HCT116 (cell line): ENCODE data around the gene PRKCZ. TPM values are rescaled to one million over a fixed set of nuclear protein-coding genes. Genes with fewer than 3 reads are reported as not detected.

Experiments
- ATAC-seq: fragments of 200-7000 bp; cut with Tn5 transposase; 2 replicates; pipeline ENCODE4 v1.9.1; 2020; ENCODE audit warnings: mild to moderate bottlenecking, moderate library complexity
- BruUV-seq: library from RNA; stranded (reverse); fragments of 400-500 nt; replicated peaks from 2 replicates; lab custom pipeline; 2021; lab: Mats Ljungman, UMichigan
- CTCF ChIA-PET: fragments of 300-600 bp; sonication (Branson Sonifier 250); formaldehyde crosslinking; loops from one replicate; lab custom pipeline; 2021; ENCODE audit warnings: antibody characterized with exemption; lab: Charles Lee
- POLR2A ChIA-PET: fragments of 300-600, 350-600 bp; sonication (Branson Sonifier 250); formaldehyde crosslinking; loops from one replicate; lab custom pipeline; 2021; ENCODE audit warnings: antibody characterized with exemption; lab: Charles Lee
- RAD21 ChIA-PET, 2 experiments: fragments of 300-600 bp; sonication (Branson Sonifier 250); formaldehyde crosslinking; loops; one replicate each; lab custom pipeline; 2023; ENCODE audit warnings: low total read pairs in 2 of 2; ENCODE audit not compliant: uncharacterized antibody in 2 of 2, unreplicated experiment in 2 of 2, low non-redundant PET in 1 of 2; lab: Charles Lee
- DNase-seq: peaks from one replicate; pipeline ENCODE4 v3.0.0-alpha.2; 2010; ENCODE audit warnings: low read depth, low spot score
- H2AFZ ChIP-seq: fragments of 200-600 bp; shearing (Covaris generic), sonication (generic); 2 replicates; pipeline ENCODE4 v1.6.1; 2017; ENCODE audit warnings: low read depth, mixed run types, mixed read lengths, antibody characterized with exemption, low read length; ENCODE audit not compliant: poor library complexity, severe bottlenecking
- H3K27ac ChIP-seq: 2 replicates; pipeline ENCODE4 v1.5.1; 2012; ENCODE audit warnings: low read depth, low read length
- H3K27me3 ChIP-seq: fragments of 200-600 bp; sonication (generic); 2 replicates; pipeline ENCODE4 v1.6.1; 2016; ENCODE audit warnings: mixed run types, low read length, mixed read lengths; ENCODE audit not compliant: insufficient read depth
- H3K36me3 ChIP-seq, 2 experiments: fragments of 200-500 bp in 1 of 2; fragments of 200-600 bp in 1 of 2; sonication (Bioruptor generic) in 1 of 2; sonication (generic) in 1 of 2; 2 replicates each; pipeline versions ENCODE4 v1.5.1 to v1.6.1; 2014 to 2016; ENCODE audit warnings: low read length in 2 of 2, inconsistent platforms in 1 of 2, mixed read lengths in 1 of 2, mixed run types in 1 of 2; ENCODE audit not compliant: insufficient read depth in 2 of 2, control insufficient read depth in 1 of 2
- H3K4me1 ChIP-seq, 2 experiments: fragments of 200-600 bp in 1 of 2; sonication (generic) in 1 of 2; 2 replicates each; pipeline versions ENCODE4 v1.5.1 to v1.6.1; 2012 to 2017; ENCODE audit warnings: low read length in 2 of 2, inconsistent platforms in 1 of 2, mild to moderate bottlenecking in 1 of 2, mixed read lengths in 1 of 2, mixed run types in 1 of 2, moderate library complexity in 1 of 2; ENCODE audit not compliant: insufficient read depth in 2 of 2, control insufficient read depth in 1 of 2
- H3K4me2 ChIP-seq: fragments of 200-600 bp; sonication (generic); 2 replicates; pipeline ENCODE4 v1.6.1; 2017; ENCODE audit warnings: mixed run types, low read length, mixed read lengths
- H3K4me3 ChIP-seq, 2 experiments: fragments of 200-600 bp in 1 of 2; sonication (generic) in 1 of 2; replicated peaks in 1 of 2; 2 replicates each; pipeline ENCODE4 v1.5.1; 2011 to 2016; ENCODE audit warnings: low read length in 2 of 2, control low read depth in 1 of 2, low read depth in 1 of 2, mild to moderate bottlenecking in 1 of 2, mixed read lengths in 1 of 2, mixed run types in 1 of 2
- H3K79me2 ChIP-seq: fragments of 200-600 bp; sonication (generic); 2 replicates; pipeline ENCODE4 v1.6.1; 2017; ENCODE audit warnings: mild to moderate bottlenecking, mixed run types, low read length, moderate library complexity, mixed read lengths; ENCODE audit not compliant: insufficient read depth
- H3K9ac ChIP-seq: fragments of 200-600 bp; sonication (generic); 2 replicates; pipeline ENCODE4 v1.6.1; 2016; ENCODE audit warnings: low read length, mixed read lengths
- H3K9me2 ChIP-seq: fragments of 200-600 bp; sonication (generic), shearing (Covaris generic); 2 replicates; pipeline ENCODE4 v1.6.1; 2017; ENCODE audit warnings: mixed run types, mild to moderate bottlenecking, moderate library complexity; ENCODE audit not compliant: insufficient read depth
- H3K9me3 ChIP-seq, 2 experiments: fragments of 200-500 bp in 1 of 2; fragments of 200-600 bp in 1 of 2; sonication (Bioruptor generic) in 1 of 2; sonication (generic) in 1 of 2; 2 replicates each; pipeline ENCODE4 v1.6.1; 2014 to 2017; ENCODE audit warnings: low read length in 2 of 2, mixed read lengths in 2 of 2, inconsistent platforms in 1 of 2, low read depth in 1 of 2, mild to moderate bottlenecking in 1 of 2, mixed run types in 1 of 2, moderate library complexity in 1 of 2; ENCODE audit not compliant: control insufficient read depth in 1 of 2, insufficient read depth in 1 of 2
- H4K20me1 ChIP-seq: fragments of 200-600 bp; sonication (generic), shearing (Covaris generic); 2 replicates; pipeline ENCODE4 v1.6.1; 2017; ENCODE audit warnings: mixed run types, mild to moderate bottlenecking, moderate library complexity; ENCODE audit not compliant: insufficient read depth
- EGR1 ChIP-seq: IDR thresholded peaks from 2 replicates; pipeline ENCODE4 v1.6.1; 2012; ENCODE audit warnings: low read depth
- ELF1 ChIP-seq: IDR thresholded peaks from 2 replicates; pipeline ENCODE4 v1.6.1; 2012; ENCODE audit warnings: low read depth, borderline replicate concordance
- EZH2 ChIP-seq: fragments of 200-600 bp; sonication (generic); IDR thresholded peaks from 2 replicates; pipeline ENCODE4 v1.6.1; 2017; ENCODE audit warnings: antibody characterized with exemption, mixed run types
- EZH2phosphoT487 ChIP-seq: fragments of 200-600 bp; IDR thresholded peaks from 2 replicates; pipeline ENCODE4 v1.6.1; 2018; ENCODE audit warnings: antibody characterized with exemption, borderline replicate concordance
- FOSL1 ChIP-seq: IDR thresholded peaks from 2 replicates; pipeline ENCODE4 v1.6.1; 2012; ENCODE audit warnings: low read depth
- SIN3A ChIP-seq: IDR thresholded peaks from 2 replicates; pipeline ENCODE4 v1.6.1; 2012; ENCODE audit warnings: low read depth
- SRF ChIP-seq: IDR thresholded peaks from 2 replicates; pipeline ENCODE4 v1.6.1; 2012; ENCODE audit warnings: low read depth
- TCF7L2 ChIP-seq: IDR thresholded peaks from 2 replicates; pipeline ENCODE4 v1.7.0; 2011; ENCODE audit warnings: borderline replicate concordance, inconsistent platforms; ENCODE audit not compliant: insufficient read depth, insufficient read length; ENCODE audit errors: extremely low read depth
- intact Hi-C: fragments of 100-400 bp; cut with micrococcal nuclease; formaldehyde crosslinking; loops from 2 replicates; pipeline ENCODE4 v1.10.0; 2022
- total RNA-seq: library from RNA; stranded (reverse); gene quantifications from one replicate; pipeline ENCODE4 v1.2.1, GENCODE V29; 2021; ENCODE audit not compliant: unreplicated experiment
- TF ChIP-seq, protein P1 (sequence below): IDR thresholded peaks from 2 replicates; pipeline ENCODE4 v1.6.1; 2012
- TF ChIP-seq, protein P2 (sequence below): IDR thresholded peaks from 2 replicates; pipeline ENCODE4 v1.6.1; 2012; ENCODE audit warnings: low read depth
- TF ChIP-seq, protein P3 (sequence below), 3 experiments: fragments of 200-600 bp in 1 of 3; sonication (generic) in 1 of 3; IDR thresholded peaks in 2 of 3; conservative IDR thresholded peaks in 1 of 3; 2 replicates each; pipeline ENCODE4 v1.5.1; 2012 to 2017; ENCODE audit warnings: low read depth in 2 of 3, low read length in 2 of 3, antibody characterized with exemption in 1 of 3, borderline replicate concordance in 1 of 3, control low read depth in 1 of 3, mild to moderate bottlenecking in 1 of 3, mixed read lengths in 1 of 3, mixed run types in 1 of 3, moderate library complexity in 1 of 3; ENCODE audit not compliant: insufficient read depth in 1 of 3

PRKCZ gene
- total RNA-seq, 1 experiment from 2014 or later = 46.8 TPM

DNA sequence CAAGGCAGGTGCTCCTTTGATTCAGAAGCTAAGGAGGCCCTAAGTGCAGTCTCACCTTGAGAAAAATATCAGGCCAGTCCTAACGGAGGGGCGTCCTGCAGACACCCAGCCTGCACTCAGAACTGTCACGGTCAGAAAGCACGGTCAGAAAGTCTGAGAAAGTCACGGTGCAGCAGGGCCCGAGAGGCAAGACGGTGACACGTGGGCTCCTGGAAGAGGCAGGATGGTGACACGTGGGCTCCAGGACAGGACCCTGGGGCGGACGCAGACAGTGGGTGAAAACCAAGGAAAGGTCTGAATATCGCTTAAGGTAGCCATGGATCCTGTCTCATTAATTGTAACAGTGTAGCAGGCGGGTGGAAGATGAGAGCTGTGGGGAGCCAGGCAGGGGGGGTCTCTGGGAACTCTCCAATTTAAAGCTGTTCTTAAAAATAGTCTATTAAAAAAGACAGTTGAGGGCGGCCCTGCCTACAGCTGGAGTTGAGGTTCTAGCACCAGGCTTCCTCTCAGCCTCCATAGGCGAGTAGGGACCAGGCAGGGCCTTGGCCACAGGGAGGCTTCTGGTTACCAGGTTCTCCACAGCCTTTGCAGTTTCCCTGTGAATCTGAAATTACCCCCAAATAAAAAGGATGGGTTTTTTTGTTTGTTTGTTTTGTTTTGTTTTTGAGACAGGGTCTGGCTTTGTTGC lies 79.2 kb downstream of the PRKCZ start:
- peaks cover 13 to 26% of the 10 kb centered on the region in 2 experiments for H3K4me1 ChIP-seq
- no peaks in the 10 kb centered on the region for H3K27me3 ChIP-seq
- no TSS peak for BruUV-seq
- intact Hi-C loops = no loop called here
- RAD21 ChIA-PET = no interaction called here
- no peak overlapping the region for H3K9ac ChIP-seq
- H2AFZ ChIP-seq = no peak overlapping the region
- H3K4me2 ChIP-seq = no peak overlapping the region
- H3K36me3 ChIP-seq = no peaks in the 10 kb centered on the region
- H3K9me3 ChIP-seq = no peaks in the 10 kb centered on the region
- DNase-seq (no peak), ATAC-seq (no peak)
- no peak overlapping the region for H3K4me3 ChIP-seq
- POLR2A ChIA-PET = no interaction called here
- H3K27ac ChIP-seq = no peak overlapping the region
- no peak for TF ChIP-seq TCF7L2
- no peak for TF ChIP-seq EZH2phosphoT487
- no peak for TF ChIP-seq EGR1
- no peak for TF ChIP-seq FOSL1
- no peak for TF ChIP-seq SIN3A
- no peak for TF ChIP-seq SRF
- TF ChIP-seq, protein P1, sequence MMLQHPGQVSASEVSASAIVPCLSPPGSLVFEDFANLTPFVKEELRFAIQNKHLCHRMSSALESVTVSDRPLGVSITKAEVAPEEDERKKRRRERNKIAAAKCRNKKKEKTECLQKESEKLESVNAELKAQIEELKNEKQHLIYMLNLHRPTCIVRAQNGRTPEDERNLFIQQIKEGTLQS = no peak
- no peak for TF ChIP-seq EZH2
- no peak for TF ChIP-seq ELF1
- TF ChIP-seq, protein P2, sequence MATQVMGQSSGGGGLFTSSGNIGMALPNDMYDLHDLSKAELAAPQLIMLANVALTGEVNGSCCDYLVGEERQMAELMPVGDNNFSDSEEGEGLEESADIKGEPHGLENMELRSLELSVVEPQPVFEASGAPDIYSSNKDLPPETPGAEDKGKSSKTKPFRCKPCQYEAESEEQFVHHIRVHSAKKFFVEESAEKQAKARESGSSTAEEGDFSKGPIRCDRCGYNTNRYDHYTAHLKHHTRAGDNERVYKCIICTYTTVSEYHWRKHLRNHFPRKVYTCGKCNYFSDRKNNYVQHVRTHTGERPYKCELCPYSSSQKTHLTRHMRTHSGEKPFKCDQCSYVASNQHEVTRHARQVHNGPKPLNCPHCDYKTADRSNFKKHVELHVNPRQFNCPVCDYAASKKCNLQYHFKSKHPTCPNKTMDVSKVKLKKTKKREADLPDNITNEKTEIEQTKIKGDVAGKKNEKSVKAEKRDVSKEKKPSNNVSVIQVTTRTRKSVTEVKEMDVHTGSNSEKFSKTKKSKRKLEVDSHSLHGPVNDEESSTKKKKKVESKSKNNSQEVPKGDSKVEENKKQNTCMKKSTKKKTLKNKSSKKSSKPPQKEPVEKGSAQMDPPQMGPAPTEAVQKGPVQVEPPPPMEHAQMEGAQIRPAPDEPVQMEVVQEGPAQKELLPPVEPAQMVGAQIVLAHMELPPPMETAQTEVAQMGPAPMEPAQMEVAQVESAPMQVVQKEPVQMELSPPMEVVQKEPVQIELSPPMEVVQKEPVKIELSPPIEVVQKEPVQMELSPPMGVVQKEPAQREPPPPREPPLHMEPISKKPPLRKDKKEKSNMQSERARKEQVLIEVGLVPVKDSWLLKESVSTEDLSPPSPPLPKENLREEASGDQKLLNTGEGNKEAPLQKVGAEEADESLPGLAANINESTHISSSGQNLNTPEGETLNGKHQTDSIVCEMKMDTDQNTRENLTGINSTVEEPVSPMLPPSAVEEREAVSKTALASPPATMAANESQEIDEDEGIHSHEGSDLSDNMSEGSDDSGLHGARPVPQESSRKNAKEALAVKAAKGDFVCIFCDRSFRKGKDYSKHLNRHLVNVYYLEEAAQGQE = no peak
- TF ChIP-seq, protein P3, sequence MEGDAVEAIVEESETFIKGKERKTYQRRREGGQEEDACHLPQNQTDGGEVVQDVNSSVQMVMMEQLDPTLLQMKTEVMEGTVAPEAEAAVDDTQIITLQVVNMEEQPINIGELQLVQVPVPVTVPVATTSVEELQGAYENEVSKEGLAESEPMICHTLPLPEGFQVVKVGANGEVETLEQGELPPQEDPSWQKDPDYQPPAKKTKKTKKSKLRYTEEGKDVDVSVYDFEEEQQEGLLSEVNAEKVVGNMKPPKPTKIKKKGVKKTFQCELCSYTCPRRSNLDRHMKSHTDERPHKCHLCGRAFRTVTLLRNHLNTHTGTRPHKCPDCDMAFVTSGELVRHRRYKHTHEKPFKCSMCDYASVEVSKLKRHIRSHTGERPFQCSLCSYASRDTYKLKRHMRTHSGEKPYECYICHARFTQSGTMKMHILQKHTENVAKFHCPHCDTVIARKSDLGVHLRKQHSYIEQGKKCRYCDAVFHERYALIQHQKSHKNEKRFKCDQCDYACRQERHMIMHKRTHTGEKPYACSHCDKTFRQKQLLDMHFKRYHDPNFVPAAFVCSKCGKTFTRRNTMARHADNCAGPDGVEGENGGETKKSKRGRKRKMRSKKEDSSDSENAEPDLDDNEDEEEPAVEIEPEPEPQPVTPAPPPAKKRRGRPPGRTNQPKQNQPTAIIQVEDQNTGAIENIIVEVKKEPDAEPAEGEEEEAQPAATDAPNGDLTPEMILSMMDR (IDR thresholded peaks at IDR 0.05 in 2 of 3, conservative IDR thresholded peaks at IDR 0.05 in 1 of 3; ENCODE audit: borderline replicate concordance in 1 of 3, insufficient read depth in 1 of 3, low read depth in 2 of 3, low read length in 2 of 3) = no peak
- H3K79me2 ChIP-seq = peaks cover 3% of the 10 kb centered on the region; the same call in 1 of the 2 replicates
- no peaks in the 10 kb centered on the region for H4K20me1 ChIP-seq
- no peaks in the 10 kb centered on the region for H3K9me2 ChIP-seq
- CTCF ChIA-PET = interaction anchor here (1.1 kb wide), 1 partner anchor 11 kb away, joined by 3 read pairs; no protein-coding TSS in a partner anchor
